MM.1S (cell line): ENCODE measurements around the gene SP140L.

ENCODE experiments used
- DNase-seq: peaks from one replicate; pipeline ENCODE4 v3.0.0-alpha.2; 2015
- H2AFZ ChIP-seq: fragments of 300-600 bp; sonication (generic); 2 replicates; pipeline ENCODE4 v1.6.0; 2016; ENCODE audit warnings: antibody characterized with exemption, low read length
- H3F3A ChIP-seq: fragments of 300-600 bp; sonication (generic); 2 replicates; pipeline ENCODE4 v1.6.1; 2016; ENCODE audit warnings: mild to moderate bottlenecking, antibody characterized with exemption, low read length, moderate library complexity, mixed read lengths; ENCODE audit not compliant: insufficient read depth
- H3K27ac ChIP-seq: fragments of 300-600 bp; sonication (generic); 2 replicates; pipeline ENCODE4 v1.5.1; 2016; ENCODE audit warnings: mild to moderate bottlenecking, low read length
- H3K27me3 ChIP-seq: fragments of 300-600 bp; sonication (generic); replicated peaks from 2 replicates; pipeline ENCODE4 v1.6.0; 2016; ENCODE audit warnings: low read length; ENCODE audit not compliant: insufficient read depth
- H3K36me3 ChIP-seq: fragments of 300-600 bp; sonication (generic); replicated peaks from 2 replicates; pipeline ENCODE4 v1.6.1; 2016; ENCODE audit warnings: mild to moderate bottlenecking, low read length, mixed read lengths; ENCODE audit not compliant: insufficient read depth
- H3K4me1 ChIP-seq: fragments of 300-600 bp; sonication (generic); 2 replicates; pipeline ENCODE4 v1.6.1; 2016; ENCODE audit warnings: low read length, mixed read lengths
- H3K4me2 ChIP-seq: fragments of 300-600 bp; sonication (generic); 2 replicates; pipeline ENCODE4 v1.6.0; 2016; ENCODE audit warnings: low read depth, low read length
- H3K4me3 ChIP-seq: fragments of 300-600 bp; sonication (generic); 2 replicates; pipeline ENCODE4 v1.5.1; 2016; ENCODE audit warnings: low read length, mixed read lengths
- H3K79me2 ChIP-seq: fragments of 300-600 bp; sonication (generic); 2 replicates; pipeline ENCODE4 v1.6.1; 2016; ENCODE audit warnings: mixed run types, low read length, mixed read lengths
- H3K9ac ChIP-seq: fragments of 300-600 bp; sonication (generic); 2 replicates; pipeline ENCODE4 v1.6.1; 2016; ENCODE audit warnings: low read length, mixed read lengths
- H3K9me2 ChIP-seq: fragments of 300-600 bp; sonication (generic); replicated peaks from 2 replicates; pipeline ENCODE4 v1.6.1; 2016; ENCODE audit warnings: mild to moderate bottlenecking, low read length, mixed read lengths; ENCODE audit not compliant: insufficient read depth
- H3K9me3 ChIP-seq: fragments of 300-600 bp; sonication (generic); replicated peaks from 2 replicates; pipeline ENCODE4 v1.6.1; 2016; ENCODE audit warnings: mild to moderate bottlenecking, low read length, mixed read lengths; ENCODE audit not compliant: insufficient read depth
- H4K20me1 ChIP-seq: fragments of 300-600 bp; sonication (generic); 2 replicates; pipeline ENCODE4 v1.6.1; 2016; ENCODE audit warnings: mild to moderate bottlenecking, low read length, moderate library complexity, mixed read lengths; ENCODE audit not compliant: insufficient read depth
- EZH2 ChIP-seq: fragments of 300-600 bp; sonication (generic); optimal IDR thresholded peaks from 2 replicates; pipeline ENCODE3; 2017; ENCODE audit warnings: low read depth, mild to moderate bottlenecking, antibody characterized with exemption, low read length, mixed read lengths
- EZH2phosphoT487 ChIP-seq: fragments of 300-600 bp; sonication (generic); IDR thresholded peaks from 2 replicates; pipeline ENCODE4 v1.6.1; 2018; ENCODE audit warnings: antibody characterized with exemption, low read length
- TF ChIP-seq, protein P1 (sequence below): fragments of 300-600 bp; sonication (generic); IDR thresholded peaks from 2 replicates; pipeline ENCODE4 v1.5.1; 2016; ENCODE audit warnings: antibody characterized with exemption, low read length, mixed read lengths

The SP140L gene

DNA sequence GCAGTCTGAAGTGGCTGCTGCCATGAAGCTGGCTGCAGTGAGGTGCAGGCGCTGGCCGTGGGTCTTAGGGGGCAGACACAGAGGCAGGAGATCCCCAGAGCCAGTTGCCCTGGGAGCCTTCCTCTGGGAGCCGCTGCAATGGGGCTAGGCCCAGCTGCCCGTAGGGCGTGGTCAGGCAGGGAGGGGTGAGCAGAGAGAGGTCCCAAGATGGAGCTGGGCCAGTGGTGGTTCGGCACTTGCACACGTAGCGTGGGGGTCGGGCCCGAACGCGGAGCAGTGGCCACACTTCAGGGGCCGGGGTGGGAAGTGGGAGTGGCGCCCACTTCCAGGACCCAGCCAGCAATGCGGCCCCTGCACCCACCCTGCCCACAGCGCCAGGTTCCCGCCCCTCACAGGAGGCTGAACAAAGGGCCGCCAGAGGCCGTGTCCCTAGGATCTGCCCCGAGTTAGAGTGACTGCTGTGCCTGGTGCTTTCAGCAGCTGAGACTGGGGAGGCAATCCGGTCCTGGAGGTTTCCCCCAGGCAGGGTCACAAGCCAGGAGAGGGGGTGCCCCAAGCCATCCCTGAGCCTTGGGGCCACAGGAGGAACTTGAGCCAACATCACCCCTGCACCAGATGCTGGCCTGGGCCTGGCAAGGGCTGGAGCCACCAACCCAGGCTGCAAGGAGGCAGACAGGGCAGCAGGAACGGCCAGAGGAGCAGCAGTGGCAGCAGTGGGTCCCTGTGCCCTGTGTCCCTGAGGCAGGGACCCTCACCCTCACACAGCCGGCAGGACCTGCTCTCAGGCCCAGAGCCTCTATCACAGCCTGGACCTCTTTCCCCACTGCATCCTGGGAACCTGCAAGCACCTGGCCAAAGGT, 21.3 kb upstream of the SP140L start:
- Histone ChIP-seq H3K27ac (no peak overlapping the region), H3K4me3 (no peak overlapping the region), H3K36me3 (no peaks in the 10 kb centered on the region), H3K9me3 (no peaks in the 10 kb centered on the region), H4K20me1 (no peaks in the 10 kb centered on the region), H3K9me2 (no peaks in the 10 kb centered on the region), H3K79me2 (no peaks in the 10 kb centered on the region), H3K9ac (no peak overlapping the region), H3K4me2 (no peak overlapping the region), H3K27me3 (no peaks in the 10 kb centered on the region), H3F3A (no peaks in the 10 kb centered on the region), H2AFZ (no peak overlapping the region), H3K4me1 (no peaks in the 10 kb centered on the region)
- no peak for DNase-seq
- TF ChIP-seq, protein P1, sequence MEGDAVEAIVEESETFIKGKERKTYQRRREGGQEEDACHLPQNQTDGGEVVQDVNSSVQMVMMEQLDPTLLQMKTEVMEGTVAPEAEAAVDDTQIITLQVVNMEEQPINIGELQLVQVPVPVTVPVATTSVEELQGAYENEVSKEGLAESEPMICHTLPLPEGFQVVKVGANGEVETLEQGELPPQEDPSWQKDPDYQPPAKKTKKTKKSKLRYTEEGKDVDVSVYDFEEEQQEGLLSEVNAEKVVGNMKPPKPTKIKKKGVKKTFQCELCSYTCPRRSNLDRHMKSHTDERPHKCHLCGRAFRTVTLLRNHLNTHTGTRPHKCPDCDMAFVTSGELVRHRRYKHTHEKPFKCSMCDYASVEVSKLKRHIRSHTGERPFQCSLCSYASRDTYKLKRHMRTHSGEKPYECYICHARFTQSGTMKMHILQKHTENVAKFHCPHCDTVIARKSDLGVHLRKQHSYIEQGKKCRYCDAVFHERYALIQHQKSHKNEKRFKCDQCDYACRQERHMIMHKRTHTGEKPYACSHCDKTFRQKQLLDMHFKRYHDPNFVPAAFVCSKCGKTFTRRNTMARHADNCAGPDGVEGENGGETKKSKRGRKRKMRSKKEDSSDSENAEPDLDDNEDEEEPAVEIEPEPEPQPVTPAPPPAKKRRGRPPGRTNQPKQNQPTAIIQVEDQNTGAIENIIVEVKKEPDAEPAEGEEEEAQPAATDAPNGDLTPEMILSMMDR = no peak
- no peak for TF ChIP-seq EZH2phosphoT487
- TF ChIP-seq EZH2 = no peak

- H3K9me2 ChIP-seq = no peaks in the 10 kb centered on the region
Observed at GRCh38 chr2:230306474-230306873, 20.5 kb upstream of the SP140L start.

GRCh38 chr2:230307485-230307884, 19.5 kb upstream of the SP140L start:
- Histone ChIP-seq H3K4me2 (no peak overlapping the region), H2AFZ (no peak overlapping the region), H3K4me1 (no peaks in the 10 kb centered on the region), H3K36me3 (no peaks in the 10 kb centered on the region), H3K4me3 (no peak overlapping the region), H3K9ac (no peak overlapping the region), H3K27me3 (no peaks in the 10 kb centered on the region), H3F3A (no peaks in the 10 kb centered on the region), H3K9me2 (no peaks in the 10 kb centered on the region), H3K9me3 (no peaks in the 10 kb centered on the region), H3K79me2 (no peaks in the 10 kb centered on the region), H4K20me1 (no peaks in the 10 kb centered on the region), H3K27ac (no peak overlapping the region)
- TF ChIP-seq EZH2phosphoT487 (no peak), EZH2 (no peak)
- TF ChIP-seq, protein P1 = no peak
- DNase-seq = no peak

More at GRCh38 chr2:230306474-230306873, 20.5 kb upstream of the SP140L start:
- H3K79me2 ChIP-seq = no peaks in the 10 kb centered on the region
- TF ChIP-seq EZH2phosphoT487 = no peak
- no peak for TF ChIP-seq EZH2
- TF ChIP-seq, protein P1 = no peak
- no peak overlapping the region for H3K4me3 ChIP-seq
- no peak overlapping the region for H3K27ac ChIP-seq
- no peaks in the 10 kb centered on the region for H3K9me3 ChIP-seq
- H3K36me3 ChIP-seq = no peaks in the 10 kb centered on the region
- H4K20me1 ChIP-seq = no peaks in the 10 kb centered on the region
- no peaks in the 10 kb centered on the region for H3F3A ChIP-seq
- H3K4me1 ChIP-seq = no peaks in the 10 kb centered on the region
- no peak overlapping the region for H3K4me2 ChIP-seq
- DNase-seq = no peak
- no peak overlapping the region for H3K9ac ChIP-seq
- no peak overlapping the region for H2AFZ ChIP-seq
- H3K27me3 ChIP-seq = no peaks in the 10 kb centered on the region
